ENCODE data around the gene TRPC6. TPM values are rescaled to one million over a fixed set of nuclear protein-coding genes. Genes with fewer than 3 reads are reported as not detected.
"Not testable (repeated sequence)": the region's sequence is repeated elsewhere in the genome, so short reads cannot be mapped to it uniquely, and the experiment has no call there.

TRPC6 gene
- total RNA-seq, 1 experiment from 2014 or later = not detected

GRCh38 chr11:101439488-101439887, 144.3 kb downstream of the TRPC6 start:
- Histone ChIP-seq H3K36me3 (ENCODE audit: low read depth) (no peaks in the 10 kb centered on the region), H3K79me2 (ENCODE audit: low read depth) (no peaks in the 10 kb centered on the region), H3K9me3 (ENCODE audit: insufficient read depth, low read depth) (no peaks in the 10 kb centered on the region), H4K20me1 (ENCODE audit: insufficient read depth) (no peaks in the 10 kb centered on the region), H2AFZ (no peak overlapping the region), H3F3A (ENCODE audit: insufficient read depth, low read depth) (no peaks in the 10 kb centered on the region), H3K27ac (no peak overlapping the region), H3K4me2 (no peak overlapping the region), H3K4me3 (no peak overlapping the region), H3K27me3 (ENCODE audit: insufficient read depth, low read depth) (no peaks in the 10 kb centered on the region), H3K4me1 (replicated peaks; ENCODE audit: insufficient read depth) (no peaks in the 10 kb centered on the region), H3K9me2 (ENCODE audit: insufficient read depth) (no peaks in the 10 kb centered on the region)
- no TSS peak for BruUV-seq (replicated peaks)
- POLR2A ChIA-PET (ENCODE audit: unreplicated experiment) = no interaction called here
- peak; percentile 35; the same call in 1 of the 2 replicates for TF ChIP-seq CTCF (conservative IDR thresholded peaks at IDR 0.05)
- TF ChIP-seq EZH2 (IDR thresholded peaks at IDR 0.05; ENCODE audit: low read depth) = no peak
- CTCF ChIA-PET = interaction anchor here (0.6 kb wide), 1 partner anchor 717 kb away, joined by 4 read pairs; no protein-coding TSS in a partner anchor
- intact Hi-C loops (cut with micrococcal nuclease; ENCODE audit: unreplicated experiment) = loop anchor here (5.0 kb wide), 1 partner anchor 507 kb away; no protein-coding TSS in a partner anchor
- no peak for DNase-seq

GRCh38 chr11:101438708-101439107, 145.1 kb downstream of the TRPC6 start:
- BruUV-seq (replicated peaks); H3F3A ChIP-seq (ENCODE audit: insufficient read depth, low read depth); CTCF ChIA-PET; H3K4me3 ChIP-seq; H2AFZ ChIP-seq; H4K20me1 ChIP-seq (ENCODE audit: insufficient read depth); H3K4me2 ChIP-seq; DNase-seq; H3K9me2 ChIP-seq (ENCODE audit: insufficient read depth); H3K27me3 ChIP-seq (ENCODE audit: insufficient read depth, low read depth); H3K4me1 ChIP-seq (replicated peaks; ENCODE audit: insufficient read depth); H3K79me2 ChIP-seq (ENCODE audit: low read depth); H3K27ac ChIP-seq; H3K9me3 ChIP-seq (ENCODE audit: insufficient read depth, low read depth); H3K36me3 ChIP-seq (ENCODE audit: low read depth); POLR2A ChIA-PET (ENCODE audit: unreplicated experiment): not testable (repeated sequence)
- intact Hi-C loops (cut with micrococcal nuclease; ENCODE audit: unreplicated experiment) = loop anchor here (5.0 kb wide), 1 partner anchor 506 kb away; no protein-coding TSS in a partner anchor

- BruUV-seq (replicated peaks) = no TSS peak
- Histone ChIP-seq H3K27ac (no peak overlapping the region), H2AFZ (no peak overlapping the region), H3K4me1 (replicated peaks; ENCODE audit: insufficient read depth) (no peaks in the 10 kb centered on the region), H3K9me2 (ENCODE audit: insufficient read depth) (no peaks in the 10 kb centered on the region), H3K4me2 (no peak overlapping the region), H3K9me3 (ENCODE audit: insufficient read depth, low read depth) (no peaks in the 10 kb centered on the region), H3K27me3 (ENCODE audit: insufficient read depth, low read depth) (no peaks in the 10 kb centered on the region), H3F3A (ENCODE audit: insufficient read depth, low read depth) (no peaks in the 10 kb centered on the region), H3K79me2 (ENCODE audit: low read depth) (no peaks in the 10 kb centered on the region), H3K4me3 (no peak overlapping the region), H3K36me3 (ENCODE audit: low read depth) (no peaks in the 10 kb centered on the region), H4K20me1 (ENCODE audit: insufficient read depth) (no peaks in the 10 kb centered on the region)
- ChIA-PET CTCF (interaction anchor here (0.6 kb wide), 1 partner anchor 409 kb away, joined by 4 read pairs; no protein-coding TSS in a partner anchor), POLR2A (ENCODE audit: unreplicated experiment) (no interaction called here)
- DNase-seq = no peak
- TF ChIP-seq CTCF (conservative IDR thresholded peaks at IDR 0.05) = no peak
- intact Hi-C loops (cut with micrococcal nuclease; ENCODE audit: unreplicated experiment) = loop anchor here (5.0 kb wide), 1 partner anchor 506 kb away; no protein-coding TSS in a partner anchor
Observed at GRCh38 chr11:101438126-101438525, 145.7 kb downstream of the TRPC6 start.

Measured in PC-9 (cell line).